Astrocyte (in vitro differentiated cells and primary cell): ENCODE data around the gene WTAP. TPM values are rescaled to one million over a fixed set of nuclear protein-coding genes. Genes with fewer than 3 reads are reported as not detected.

Source experiments
- DNase-seq: peaks from one replicate; pipeline ENCODE4 v3.0.0-alpha.2; 2010; ENCODE audit warnings: low read depth
- FAIRE-seq: peaks from 2 replicates; lab custom pipeline; 2011; peaks lifted over from hg19 to GRCh38; lab: Jason Lieb, UNC
- H2AFZ ChIP-seq: 2 replicates; pipeline ENCODE4 v1.6.0; 2012; ENCODE audit warnings: low read depth, low read length, inconsistent platforms
- H3K27ac ChIP-seq: 2 replicates; pipeline ENCODE4 v1.5.1; 2011; ENCODE audit warnings: low read depth, low read length, inconsistent platforms
- H3K27me3 ChIP-seq: 2 replicates; pipeline ENCODE4 v1.6.0; 2011; ENCODE audit warnings: low read length, inconsistent platforms; ENCODE audit not compliant: insufficient read depth
- H3K36me3 ChIP-seq: 2 replicates; pipeline ENCODE4 v1.5.1; 2011; ENCODE audit warnings: low read length, inconsistent platforms; ENCODE audit not compliant: insufficient read depth
- H3K4me1 ChIP-seq: 2 replicates; pipeline ENCODE4 v1.5.1; 2011; ENCODE audit warnings: low read length, inconsistent platforms; ENCODE audit not compliant: insufficient read depth
- H3K4me2 ChIP-seq: 2 replicates; pipeline ENCODE4 v1.6.0; 2012; ENCODE audit warnings: low read length, inconsistent platforms
- H3K4me3 ChIP-seq: 2 replicates; pipeline ENCODE4 v1.5.1; 2011; ENCODE audit warnings: low read depth, mild to moderate bottlenecking, low read length, inconsistent platforms; ENCODE audit not compliant: insufficient read depth
- H3K79me2 ChIP-seq: 2 replicates; pipeline ENCODE4 v1.6.0; 2012; ENCODE audit warnings: mild to moderate bottlenecking, low read length, inconsistent platforms; ENCODE audit not compliant: insufficient read depth
- H3K9ac ChIP-seq: 2 replicates; pipeline ENCODE4 v1.6.0; 2012; ENCODE audit warnings: mild to moderate bottlenecking, low read length, inconsistent platforms
- H3K9me3 ChIP-seq: 2 replicates; pipeline ENCODE4 v1.5.1; 2012; ENCODE audit warnings: low read depth, mild to moderate bottlenecking, low read length, inconsistent platforms; ENCODE audit not compliant: insufficient read depth
- H4K20me1 ChIP-seq: 2 replicates; pipeline ENCODE4 v1.6.0; 2012; ENCODE audit warnings: low read length, inconsistent platforms; ENCODE audit not compliant: insufficient read depth
- H3K27ac Mint-ChIP-seq: one replicate; pipeline ENCODE4 v1.8.0; 2021; ENCODE audit warnings: mild to moderate bottlenecking, mixed read lengths; ENCODE audit not compliant: unreplicated experiment
- H3K27me3 Mint-ChIP-seq: one replicate; pipeline ENCODE4 v1.8.0; 2021; ENCODE audit warnings: low read depth, mixed read lengths; ENCODE audit not compliant: unreplicated experiment
- H3K36me3 Mint-ChIP-seq: one replicate; pipeline ENCODE4 v1.8.0; 2021; ENCODE audit warnings: low read depth, mixed read lengths; ENCODE audit not compliant: unreplicated experiment
- H3K4me1 Mint-ChIP-seq: one replicate; pipeline ENCODE4 v1.8.0; 2021; ENCODE audit warnings: low read depth, mixed read lengths; ENCODE audit not compliant: unreplicated experiment
- H3K4me3 Mint-ChIP-seq: one replicate; pipeline ENCODE4 v1.8.0; 2021; ENCODE audit warnings: mild to moderate bottlenecking, moderate library complexity, mixed read lengths; ENCODE audit not compliant: unreplicated experiment
- H3K9me3 Mint-ChIP-seq: one replicate; pipeline ENCODE4 v1.8.0; 2021; ENCODE audit warnings: mild to moderate bottlenecking, mixed read lengths; ENCODE audit not compliant: unreplicated experiment
- EZH2 ChIP-seq: IDR thresholded peaks from 2 replicates; pipeline ENCODE4 v1.6.1; 2012; ENCODE audit warnings: mild to moderate bottlenecking, low read length, inconsistent platforms; ENCODE audit not compliant: insufficient read depth
- total RNA-seq: library from RNA; stranded (reverse); gene quantifications from 2 replicates; pipeline ENCODE4 v1.2.1, GENCODE V29; 2021
- TF ChIP-seq, protein P1 (sequence below): IDR thresholded peaks from 2 replicates; pipeline ENCODE4 v1.5.1; 2011; ENCODE audit warnings: low read depth, mild to moderate bottlenecking, inconsistent platforms, low read length, moderate library complexity; ENCODE audit not compliant: insufficient read depth

Gene WTAP
- total RNA-seq, 1 donor from 2014 or later = 93.8 TPM

DNA sequence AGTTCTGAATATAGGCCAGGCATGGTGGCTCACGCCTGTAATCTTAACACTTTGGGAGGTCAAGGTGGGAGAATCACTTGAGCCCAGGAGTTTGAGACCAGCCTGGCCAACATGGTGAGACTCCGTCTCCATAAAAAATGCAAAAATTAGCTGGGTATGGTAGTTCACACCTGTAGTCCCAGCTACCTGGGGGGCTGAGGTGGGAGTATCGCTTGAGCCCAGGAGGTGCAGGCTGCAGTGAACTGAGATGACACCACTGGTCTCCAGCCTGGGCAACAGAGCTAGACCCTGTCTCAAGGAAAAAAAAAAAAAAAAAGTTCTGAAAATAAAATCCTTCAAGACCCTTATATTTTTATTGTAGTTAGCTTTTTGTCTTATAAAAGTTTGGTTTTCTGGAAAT lies 11.7 kb upstream of the WTAP start:
- FAIRE-seq (no peak), DNase-seq (no peak)
- Histone ChIP-seq H3K36me3 (no peaks in the 10 kb centered on the region), H3K27me3 (no peaks in the 10 kb centered on the region), H3K9me3 (no peaks in the 10 kb centered on the region), H3K79me2 (peaks cover 7% of the 10 kb centered on the region), H3K4me3 (no peak overlapping the region), H3K9ac (no peak overlapping the region), H2AFZ (no peak overlapping the region), H3K4me2 (no peak overlapping the region), H3K27ac (no peak overlapping the region), H3K4me1 (peaks cover 16% of the 10 kb centered on the region), H4K20me1 (peaks cover 6% of the 10 kb centered on the region)
- no peak overlapping the region for H3K4me3 Mint-ChIP-seq
- TF ChIP-seq, protein P1, sequence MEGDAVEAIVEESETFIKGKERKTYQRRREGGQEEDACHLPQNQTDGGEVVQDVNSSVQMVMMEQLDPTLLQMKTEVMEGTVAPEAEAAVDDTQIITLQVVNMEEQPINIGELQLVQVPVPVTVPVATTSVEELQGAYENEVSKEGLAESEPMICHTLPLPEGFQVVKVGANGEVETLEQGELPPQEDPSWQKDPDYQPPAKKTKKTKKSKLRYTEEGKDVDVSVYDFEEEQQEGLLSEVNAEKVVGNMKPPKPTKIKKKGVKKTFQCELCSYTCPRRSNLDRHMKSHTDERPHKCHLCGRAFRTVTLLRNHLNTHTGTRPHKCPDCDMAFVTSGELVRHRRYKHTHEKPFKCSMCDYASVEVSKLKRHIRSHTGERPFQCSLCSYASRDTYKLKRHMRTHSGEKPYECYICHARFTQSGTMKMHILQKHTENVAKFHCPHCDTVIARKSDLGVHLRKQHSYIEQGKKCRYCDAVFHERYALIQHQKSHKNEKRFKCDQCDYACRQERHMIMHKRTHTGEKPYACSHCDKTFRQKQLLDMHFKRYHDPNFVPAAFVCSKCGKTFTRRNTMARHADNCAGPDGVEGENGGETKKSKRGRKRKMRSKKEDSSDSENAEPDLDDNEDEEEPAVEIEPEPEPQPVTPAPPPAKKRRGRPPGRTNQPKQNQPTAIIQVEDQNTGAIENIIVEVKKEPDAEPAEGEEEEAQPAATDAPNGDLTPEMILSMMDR = no peak
- TF ChIP-seq EZH2 = no peak
- H3K36me3 Mint-ChIP-seq = no peaks in the 10 kb centered on the region
- H3K27me3 Mint-ChIP-seq = no peaks in the 10 kb centered on the region
- no peak overlapping the region for H3K27ac Mint-ChIP-seq
- H3K4me1 Mint-ChIP-seq = no peaks in the 10 kb centered on the region
- H3K9me3 Mint-ChIP-seq = no peaks in the 10 kb centered on the region

DNA sequence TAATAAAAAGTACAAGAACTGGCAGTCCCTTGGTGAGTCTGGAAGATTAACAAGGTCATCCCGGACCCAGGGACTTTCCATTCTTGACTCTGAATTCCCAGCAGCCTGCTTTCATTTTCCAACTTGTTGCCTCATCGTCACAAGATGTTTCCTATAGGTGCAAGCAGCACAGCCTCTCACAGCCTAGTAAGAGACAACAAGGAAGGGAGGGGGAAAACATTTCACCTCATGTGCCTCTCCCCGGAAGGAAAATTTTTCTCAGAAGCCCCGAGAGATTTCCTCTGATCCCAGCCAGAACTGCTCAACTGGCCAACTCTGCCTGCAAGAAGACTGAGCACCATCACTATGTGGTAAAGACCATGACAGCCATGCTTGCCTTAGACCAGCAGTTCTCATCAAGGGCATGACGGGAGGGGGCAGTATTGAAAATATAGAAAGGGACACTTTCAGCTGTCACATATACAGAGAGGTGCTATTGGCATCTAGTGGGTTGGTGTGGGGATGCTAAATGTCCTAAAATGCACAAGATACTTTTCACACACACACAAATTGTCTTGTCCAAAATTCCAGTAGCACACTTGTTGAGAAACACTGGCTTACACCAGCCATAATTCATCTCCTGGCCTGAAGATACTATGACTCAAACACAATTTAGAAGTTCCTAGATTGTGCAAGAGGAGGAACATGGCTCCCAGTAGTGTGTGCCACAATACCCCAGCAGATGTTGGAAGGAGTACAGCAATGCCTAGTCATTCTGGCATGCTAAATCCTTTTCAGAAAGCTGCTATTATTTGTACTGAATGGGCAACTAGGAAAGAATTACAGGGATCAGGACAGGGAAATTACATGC lies 10.8 kb upstream of the WTAP start:
- no peaks in the 10 kb centered on the region for H3K9me3 ChIP-seq
- peak overlapping the region; percentile 67 for H3K27ac ChIP-seq
- peak overlapping the region; percentile 0 for H3K4me2 ChIP-seq
- peaks cover 4% of the 10 kb centered on the region for H4K20me1 ChIP-seq
- Mint-ChIP-seq H3K9me3 (no peaks in the 10 kb centered on the region), H3K27me3 (no peaks in the 10 kb centered on the region), H3K27ac (no peak overlapping the region), H3K4me1 (no peaks in the 10 kb centered on the region), H3K4me3 (no peak overlapping the region), H3K36me3 (no peaks in the 10 kb centered on the region)
- peaks cover 16% of the 10 kb centered on the region for H3K4me1 ChIP-seq
- H3K4me3 ChIP-seq = no peak overlapping the region
- DNase-seq (peak; percentile 93), FAIRE-seq (peak; percentile 45)
- H3K27me3 ChIP-seq = no peaks in the 10 kb centered on the region
- H2AFZ ChIP-seq = no peak overlapping the region
- peak overlapping the region; percentile 31 for H3K9ac ChIP-seq
- no peaks in the 10 kb centered on the region for H3K36me3 ChIP-seq
- TF ChIP-seq, protein P1 = no peak
- TF ChIP-seq EZH2 = no peak
- H3K79me2 ChIP-seq = peaks cover 7% of the 10 kb centered on the region

GRCh38 chr6:159718634-159719033 lies 8.7 kb upstream of the WTAP start:
- Histone ChIP-seq H3K4me1 (peaks cover 16% of the 10 kb centered on the region), H3K36me3 (no peaks in the 10 kb centered on the region), H2AFZ (no peak overlapping the region), H3K27ac (no peak overlapping the region), H4K20me1 (peaks cover 16% of the 10 kb centered on the region), H3K79me2 (peaks cover 19% of the 10 kb centered on the region), H3K9ac (no peak overlapping the region), H3K4me3 (no peak overlapping the region), H3K9me3 (no peaks in the 10 kb centered on the region), H3K4me2 (no peak overlapping the region), H3K27me3 (no peaks in the 10 kb centered on the region)
- Mint-ChIP-seq H3K27ac (no peak overlapping the region), H3K9me3 (peaks cover 2% of the 10 kb centered on the region), H3K27me3 (no peaks in the 10 kb centered on the region), H3K36me3 (no peaks in the 10 kb centered on the region), H3K4me1 (no peaks in the 10 kb centered on the region), H3K4me3 (no peak overlapping the region)
- FAIRE-seq (no peak), DNase-seq (no peak)
- TF ChIP-seq, protein P1 = no peak
- TF ChIP-seq EZH2 = no peak
